ENCODE data around the gene THRB. TPM values are rescaled to one million over a fixed set of nuclear protein-coding genes. Genes with fewer than 3 reads are reported as not detected.

THRB gene
- total RNA-seq, 6 donors from 2014 or later = 5.5 to 15.2 (median 12.0) TPM

- ATAC-seq (ENCODE audit: low FRiP score in 2 of 2) (no peak), DNase-seq (no peak)
- peak overlapping the region in 3 of 4 donors; percentile 60 to 76 (median 67) for H3K27ac ChIP-seq
- peaks cover 0 to 18% (median 0%) of the 10 kb centered on the region in 4 donors for H3K36me3 ChIP-seq
- TF ChIP-seq, protein P1, sequence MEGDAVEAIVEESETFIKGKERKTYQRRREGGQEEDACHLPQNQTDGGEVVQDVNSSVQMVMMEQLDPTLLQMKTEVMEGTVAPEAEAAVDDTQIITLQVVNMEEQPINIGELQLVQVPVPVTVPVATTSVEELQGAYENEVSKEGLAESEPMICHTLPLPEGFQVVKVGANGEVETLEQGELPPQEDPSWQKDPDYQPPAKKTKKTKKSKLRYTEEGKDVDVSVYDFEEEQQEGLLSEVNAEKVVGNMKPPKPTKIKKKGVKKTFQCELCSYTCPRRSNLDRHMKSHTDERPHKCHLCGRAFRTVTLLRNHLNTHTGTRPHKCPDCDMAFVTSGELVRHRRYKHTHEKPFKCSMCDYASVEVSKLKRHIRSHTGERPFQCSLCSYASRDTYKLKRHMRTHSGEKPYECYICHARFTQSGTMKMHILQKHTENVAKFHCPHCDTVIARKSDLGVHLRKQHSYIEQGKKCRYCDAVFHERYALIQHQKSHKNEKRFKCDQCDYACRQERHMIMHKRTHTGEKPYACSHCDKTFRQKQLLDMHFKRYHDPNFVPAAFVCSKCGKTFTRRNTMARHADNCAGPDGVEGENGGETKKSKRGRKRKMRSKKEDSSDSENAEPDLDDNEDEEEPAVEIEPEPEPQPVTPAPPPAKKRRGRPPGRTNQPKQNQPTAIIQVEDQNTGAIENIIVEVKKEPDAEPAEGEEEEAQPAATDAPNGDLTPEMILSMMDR (IDR thresholded peaks at IDR 0.05) = no peak
- TF ChIP-seq POLR2A (IDR thresholded peaks at IDR 0.05) = no peak
- no peak for TF ChIP-seq EP300 (IDR thresholded peaks at IDR 0.05)
- no peak for TF ChIP-seq POLR2AphosphoS5 (IDR thresholded peaks at IDR 0.05)
- H3K4me1 ChIP-seq = peaks cover 0 to 7% (median 3%) of the 10 kb centered on the region in 4 donors
- H3K4me3 ChIP-seq = no peak overlapping the region
- no peaks in the 10 kb centered on the region for H3K27me3 ChIP-seq
- H3K9me3 ChIP-seq = no peaks in the 10 kb centered on the region
These were observed 349.2 kb downstream of the THRB start for GRCh38 chr3:24145481-24145880.

DNA sequence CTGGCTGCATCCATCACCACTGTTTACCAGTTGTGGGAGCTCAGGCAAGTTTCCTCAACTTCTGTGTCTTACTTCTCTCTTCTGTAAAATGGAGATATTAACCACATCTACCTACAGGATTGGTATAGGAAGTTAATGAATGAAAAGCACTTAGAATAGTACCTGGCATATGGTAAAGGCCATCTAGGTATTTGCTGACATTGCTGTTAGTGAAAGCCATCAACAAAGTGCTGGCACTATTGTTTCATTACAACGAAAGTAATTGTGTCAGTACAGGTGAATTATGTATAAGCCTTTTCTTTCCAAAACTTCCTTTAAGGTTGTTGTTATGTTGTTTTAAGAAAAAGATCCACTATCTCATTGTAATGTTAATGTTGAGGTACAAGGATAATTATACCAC lies 352.5 kb downstream of the THRB start:
- no peaks in the 10 kb centered on the region for H3K9me3 ChIP-seq
- TF ChIP-seq, protein P1 (IDR thresholded peaks at IDR 0.05) = no peak
- no peak for TF ChIP-seq EP300 (IDR thresholded peaks at IDR 0.05)
- no peak for TF ChIP-seq POLR2A (IDR thresholded peaks at IDR 0.05)
- no peak for TF ChIP-seq POLR2AphosphoS5 (IDR thresholded peaks at IDR 0.05)
- H3K36me3 ChIP-seq = peaks cover 0 to 18% (median 0%) of the 10 kb centered on the region in 4 donors
- no peaks in the 10 kb centered on the region for H3K27me3 ChIP-seq
- peaks cover 3 to 10% (median 5%) of the 10 kb centered on the region in 4 donors for H3K4me1 ChIP-seq
- no peak overlapping the region for H3K4me3 ChIP-seq
- WGBS, 2 donors = 91 to 97% methylated on average over 1 of the region's 1 CpG
- ATAC-seq (ENCODE audit: low FRiP score in 2 of 2) (no peak), DNase-seq (no peak)
- H3K27ac ChIP-seq = no peak overlapping the region

- peaks cover 3 to 10% (median 5%) of the 10 kb centered on the region in 4 donors for H3K4me1 ChIP-seq
- ATAC-seq (ENCODE audit: low FRiP score in 2 of 2) (no peak), DNase-seq (no peak)
- peaks cover 0 to 18% (median 0%) of the 10 kb centered on the region in 4 donors for H3K36me3 ChIP-seq
- no peak overlapping the region for H3K4me3 ChIP-seq
- no peak for TF ChIP-seq EP300 (IDR thresholded peaks at IDR 0.05)
- TF ChIP-seq, protein P1 (IDR thresholded peaks at IDR 0.05) = no peak
- TF ChIP-seq POLR2A (IDR thresholded peaks at IDR 0.05) = no peak
- no peak for TF ChIP-seq POLR2AphosphoS5 (IDR thresholded peaks at IDR 0.05)
- H3K27ac ChIP-seq = no peak overlapping the region
- 87 to 94% methylated on average over 2 of the region's 2 CpGs for WGBS, 2 donors
- no peaks in the 10 kb centered on the region for H3K27me3 ChIP-seq
- H3K9me3 ChIP-seq = no peaks in the 10 kb centered on the region
These were observed 353.1 kb downstream of the THRB start for GRCh38 chr3:24141548-24141947.

GRCh38 chr3:24139463-24140412 lies 354.9 kb downstream of the THRB start:
- Histone ChIP-seq H3K9me3 (no peaks in the 10 kb centered on the region), H3K27me3 (no peaks in the 10 kb centered on the region), H3K4me3 (no peak overlapping the region), H3K27ac (no peak overlapping the region), H3K36me3 (peaks cover 0 to 18% (median 0%) of the 10 kb centered on the region in 4 donors), H3K4me1 (peaks cover 0 to 4% (median 3%) of the 10 kb centered on the region in 4 donors)
- TF ChIP-seq POLR2AphosphoS5 (IDR thresholded peaks at IDR 0.05) (no peak), EP300 (IDR thresholded peaks at IDR 0.05) (no peak), POLR2A (IDR thresholded peaks at IDR 0.05) (no peak)
- TF ChIP-seq, protein P1 (IDR thresholded peaks at IDR 0.05) = no peak
- 61 to 69% methylated on average over 4 of the region's 4 CpGs for WGBS, 2 donors
- ATAC-seq (ENCODE audit: low FRiP score in 2 of 2) = no peak
- no peak for DNase-seq

Measured in upper lobe of left lung (tissue), 6 donors.